HUES6 (cell line): Measurements from ENCODE around the gene C2CD2.
"Not testable (repeated sequence)": the region's sequence is repeated elsewhere in the genome, so short reads cannot be mapped to it uniquely, and the experiment has no call there.

Experiments
- H3K27ac ChIP-seq: 2 replicates; pipeline ENCODE4 v1.7.0; 2013; ENCODE audit warnings: low read depth, mild to moderate bottlenecking, low read length, inconsistent platforms
- H3K27me3 ChIP-seq: 2 replicates; pipeline ENCODE4 v1.6.1; 2013; ENCODE audit warnings: low read length; ENCODE audit not compliant: control insufficient read depth, insufficient read depth
- H3K36me3 ChIP-seq: 2 replicates; pipeline ENCODE4 v1.6.1; 2013; ENCODE audit warnings: low read length; ENCODE audit not compliant: control insufficient read depth, insufficient read depth
- H3K4me1 ChIP-seq: 2 replicates; pipeline ENCODE4 v1.6.1; 2013; ENCODE audit warnings: low read length; ENCODE audit not compliant: control insufficient read depth, insufficient read depth
- H3K4me3 ChIP-seq: 2 replicates; pipeline ENCODE4 v1.5.1; 2013; ENCODE audit warnings: low read depth, low read length
- H3K9ac ChIP-seq: one replicate; pipeline ENCODE4 v1.6.1; 2013; ENCODE audit warnings: mild to moderate bottlenecking, low read length
- H3K9me3 ChIP-seq: 2 replicates; pipeline ENCODE4 v1.6.1; 2013; ENCODE audit warnings: low read depth, low read length; ENCODE audit not compliant: control insufficient read depth, insufficient read depth

C2CD2 gene

GRCh38 chr21:41965461-41966013 is 11.7 kb upstream of the C2CD2 start:
- peaks cover 28% of the 10 kb centered on the region for H3K4me1 ChIP-seq
- no peak overlapping the region for H3K27ac ChIP-seq
- H3K36me3 ChIP-seq, result no peaks in the 10 kb centered on the region
- H3K9me3 ChIP-seq, result no peaks in the 10 kb centered on the region
- no peak overlapping the region for H3K4me3 ChIP-seq
- H3K9ac ChIP-seq, result no peak overlapping the region
- H3K27me3 ChIP-seq, result no peaks in the 10 kb centered on the region

DNA sequence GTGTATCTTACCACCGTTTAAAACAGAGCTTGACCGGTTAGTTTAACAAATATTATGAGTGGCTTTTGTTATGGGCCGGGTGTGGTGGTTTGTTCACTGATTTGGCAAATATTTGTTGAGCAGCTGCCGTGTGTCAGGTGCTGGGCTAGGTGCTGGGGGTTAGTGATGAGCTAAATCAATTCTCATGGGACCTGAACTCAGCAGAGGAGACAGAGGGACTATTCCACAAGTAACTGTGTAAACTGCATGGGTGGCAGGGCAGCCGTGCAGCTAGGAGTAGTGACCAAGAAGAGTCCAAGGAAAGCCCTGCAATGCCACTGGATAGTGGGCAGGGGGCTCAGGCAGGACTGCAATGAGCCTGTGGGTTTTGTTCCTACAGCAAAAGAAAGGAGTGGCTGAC is 11.2 kb upstream of the C2CD2 start:
- Histone ChIP-seq H3K4me3 (no peak overlapping the region), H3K4me1 (peaks cover 28% of the 10 kb centered on the region), H3K27ac (no peak overlapping the region), H3K9ac (no peak overlapping the region), H3K9me3 (no peaks in the 10 kb centered on the region), H3K36me3 (no peaks in the 10 kb centered on the region), H3K27me3 (no peaks in the 10 kb centered on the region)

GRCh38 chr21:41964171-41964570 is 10.4 kb upstream of the C2CD2 start:
- H3K9ac ChIP-seq, result no peak overlapping the region
- peaks cover 24% of the 10 kb centered on the region for H3K4me1 ChIP-seq
- H3K36me3 ChIP-seq, result no peaks in the 10 kb centered on the region
- H3K4me3 ChIP-seq, result no peak overlapping the region
- H3K27me3 ChIP-seq, result no peaks in the 10 kb centered on the region
- H3K27ac ChIP-seq, result no peak overlapping the region
- no peaks in the 10 kb centered on the region for H3K9me3 ChIP-seq

DNA sequence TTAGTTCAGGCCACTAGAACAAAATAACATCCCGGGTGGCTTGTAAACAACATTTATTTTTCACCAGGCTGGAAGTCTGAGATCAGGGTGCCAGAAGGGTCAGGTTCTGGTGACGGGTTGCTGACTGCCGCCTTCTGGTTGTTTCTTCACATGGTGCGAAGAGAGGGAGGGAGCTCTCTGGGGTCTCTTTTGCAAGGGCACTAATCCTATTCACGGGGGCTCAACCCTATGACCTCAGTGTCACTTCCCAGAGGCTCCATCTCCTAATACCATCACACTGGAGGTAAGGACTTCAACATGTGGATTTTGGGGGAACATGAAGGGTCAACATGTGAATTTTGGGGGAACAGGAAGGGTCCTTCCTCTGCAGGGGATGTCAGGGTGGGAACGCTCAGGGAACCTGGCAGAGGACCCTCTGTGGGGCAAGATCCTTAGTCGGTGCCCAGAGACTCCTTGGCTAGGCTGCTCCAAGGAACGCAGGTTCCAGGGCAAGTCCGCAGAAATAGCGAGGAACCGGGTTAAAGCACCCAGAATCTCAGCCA is 8.7 kb upstream of the C2CD2 start:
- Histone ChIP-seq H3K9ac (no peak overlapping the region), H3K27ac (no peak overlapping the region), H3K4me1 (peaks cover 13% of the 10 kb centered on the region), H3K4me3 (no peak overlapping the region), H3K36me3 (no peaks in the 10 kb centered on the region), H3K27me3 (no peaks in the 10 kb centered on the region), H3K9me3 (no peaks in the 10 kb centered on the region)

DNA sequence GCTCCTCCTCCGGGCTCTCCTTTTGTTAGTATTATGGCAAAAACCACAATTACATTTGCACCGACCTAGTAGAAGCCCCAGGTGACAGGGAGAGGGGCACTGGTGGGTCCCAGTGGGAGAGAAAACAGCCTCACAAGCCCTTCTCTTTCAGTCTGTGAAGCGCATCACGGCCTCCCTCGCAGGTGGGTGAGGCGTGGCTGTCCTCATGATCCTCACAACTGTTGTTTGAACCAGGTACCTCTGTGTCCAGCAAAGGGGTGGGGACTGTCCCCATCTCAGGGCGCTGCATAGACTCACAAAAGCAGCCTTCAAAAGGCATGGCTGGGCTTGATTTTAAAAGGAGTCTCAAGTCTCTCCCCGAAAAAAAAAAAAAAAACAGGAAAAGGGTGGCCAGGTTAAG is 7.9 kb upstream of the C2CD2 start:
- Histone ChIP-seq H3K27me3 (no peaks in the 10 kb centered on the region), H3K9ac (no peak overlapping the region), H3K36me3 (no peaks in the 10 kb centered on the region), H3K27ac (no peak overlapping the region), H3K4me3 (no peak overlapping the region), H3K9me3 (no peaks in the 10 kb centered on the region), H3K4me1 (peaks cover 19% of the 10 kb centered on the region)

DNA sequence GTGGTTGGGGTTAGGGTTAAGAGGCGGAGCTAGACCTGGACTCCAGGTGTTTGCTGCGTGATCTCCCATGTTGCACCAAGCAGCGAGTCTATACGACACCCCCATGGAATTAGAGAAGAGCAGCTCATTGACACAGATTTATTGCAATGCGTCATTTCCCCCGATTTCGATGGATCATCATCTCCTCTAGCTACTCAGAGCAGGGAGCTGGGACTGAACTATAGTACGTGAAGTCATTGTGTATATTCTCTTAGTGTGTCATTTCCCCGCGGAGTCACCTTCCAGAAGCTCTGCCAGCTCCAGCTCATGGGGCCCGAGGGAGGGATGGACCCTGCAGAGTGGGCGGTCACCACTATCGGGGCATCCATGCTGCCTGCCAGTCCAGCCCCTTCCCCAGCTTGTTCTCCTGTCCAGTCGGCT is 7.5 kb upstream of the C2CD2 start:
- no peaks in the 10 kb centered on the region for H3K36me3 ChIP-seq
- H3K9ac ChIP-seq, result no peak overlapping the region
- no peaks in the 10 kb centered on the region for H3K9me3 ChIP-seq
- H3K4me1 ChIP-seq, result peaks cover 19% of the 10 kb centered on the region
- no peak overlapping the region for H3K4me3 ChIP-seq
- no peak overlapping the region for H3K27ac ChIP-seq
- H3K27me3 ChIP-seq, result no peaks in the 10 kb centered on the region

- no peak overlapping the region for H3K27ac ChIP-seq
- H3K4me1 ChIP-seq, result peaks cover 19% of the 10 kb centered on the region
- no peaks in the 10 kb centered on the region for H3K27me3 ChIP-seq
- no peak overlapping the region for H3K4me3 ChIP-seq
- no peaks in the 10 kb centered on the region for H3K36me3 ChIP-seq
- H3K9me3 ChIP-seq, result no peaks in the 10 kb centered on the region
- H3K9ac ChIP-seq, result no peak overlapping the region
Measured at GRCh38 chr21:41960386-41960785, 6.6 kb upstream of the C2CD2 start.

DNA sequence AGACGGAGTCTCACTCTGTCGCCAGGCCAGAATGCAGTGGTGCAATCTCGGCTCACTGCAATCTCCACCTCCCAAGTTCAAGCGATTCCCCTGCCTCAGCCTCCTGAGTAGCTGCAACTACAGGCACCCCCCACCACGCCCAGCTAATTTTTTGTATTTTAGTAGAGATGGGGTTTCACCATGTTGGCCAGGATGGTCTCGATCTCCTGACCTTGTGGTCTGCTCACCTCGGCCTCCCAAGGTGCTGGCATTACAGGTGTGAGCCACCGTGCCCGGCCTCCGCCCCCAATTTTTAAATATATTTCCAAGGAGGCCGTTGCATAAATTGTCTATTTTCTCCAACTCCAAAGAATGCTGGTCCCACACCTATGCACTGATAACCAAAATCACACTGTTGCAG is 5.9 kb upstream of the C2CD2 start:
- peaks cover 19% of the 10 kb centered on the region for H3K4me1 ChIP-seq
- H3K9ac ChIP-seq, H3K4me3 ChIP-seq: not testable (repeated sequence)

DNA sequence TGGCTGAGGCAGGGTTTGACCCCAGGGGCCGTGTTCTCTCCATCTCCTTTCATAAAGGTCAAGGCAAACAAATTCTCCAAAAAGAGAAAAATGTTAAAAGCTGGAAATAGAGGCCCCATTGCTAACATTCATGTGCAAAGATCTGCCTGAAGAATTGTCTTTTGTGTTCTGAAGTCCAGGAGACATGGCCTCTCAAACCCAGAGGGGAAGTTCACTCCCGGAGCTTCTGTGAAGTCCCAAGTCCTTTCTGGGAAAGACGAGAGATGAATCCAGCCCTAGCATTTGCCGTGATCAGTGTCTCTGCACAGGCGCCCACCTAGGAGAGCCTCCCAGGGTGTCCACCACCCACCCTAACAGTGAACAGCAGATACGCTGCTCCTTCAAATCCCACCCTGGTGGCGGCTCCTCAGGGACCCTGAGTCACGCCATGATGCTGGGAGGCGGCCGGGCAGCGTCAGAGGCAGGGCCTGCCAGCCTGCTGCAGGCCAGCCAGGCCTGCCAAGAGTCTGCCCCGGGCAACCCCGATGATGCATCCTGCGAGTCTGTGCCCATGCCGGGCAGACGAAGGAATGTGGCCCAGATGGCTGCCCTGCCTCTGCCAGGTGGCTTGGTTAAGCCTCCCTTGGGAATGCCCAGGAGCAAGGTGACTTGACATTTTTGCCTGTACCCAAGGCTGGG is 5.2 kb upstream of the C2CD2 start:
- H3K27ac ChIP-seq, result no peak overlapping the region
- no peaks in the 10 kb centered on the region for H3K36me3 ChIP-seq
- no peaks in the 10 kb centered on the region for H3K9me3 ChIP-seq
- H3K4me3 ChIP-seq, result no peak overlapping the region
- H3K4me1 ChIP-seq, result peaks cover 22% of the 10 kb centered on the region
- H3K27me3 ChIP-seq, result no peaks in the 10 kb centered on the region
- no peak overlapping the region for H3K9ac ChIP-seq

More for the DNA sequence above, 5.9 kb upstream of the C2CD2 start:
- H3K9me3 ChIP-seq, H3K27ac ChIP-seq, H3K27me3 ChIP-seq, H3K36me3 ChIP-seq: not testable (repeated sequence)

GRCh38 chr21:41957991-41958766 is 4.4 kb upstream of the C2CD2 start:
- Histone ChIP-seq H3K27ac (no peak overlapping the region), H3K9me3 (no peaks in the 10 kb centered on the region), H3K9ac (no peak overlapping the region), H3K36me3 (no peaks in the 10 kb centered on the region), H3K4me3 (no peak overlapping the region), H3K27me3 (peaks cover 3% of the 10 kb centered on the region; the same call in 1 of the 2 replicates), H3K4me1 (peaks cover 22% of the 10 kb centered on the region)
